GM21381 (cell line): ENCODE results near the gene RPS6KB1.
"Not testable (repeated sequence)": the region's sequence is repeated elsewhere in the genome, so short reads cannot be mapped to it uniquely, and the experiment has no call there.

ENCODE experiments used
- ATAC-seq: cut with Tn5 transposase; IDR thresholded peaks from one replicate; pipeline ENCODE4 v1.9.1; 2021; ENCODE audit warnings: mild to moderate bottlenecking, moderate library complexity; ENCODE audit not compliant: unreplicated experiment

RPS6KB1 gene

GRCh38 chr17:59892924-59893675 is at the start of gene RPS6KB1, which contains the start of gene TUBD1:
RPS6KB1 (plus strand) TSS chr17:59893121; CDS start chr17:59893185, 64 bp downstream.
TUBD1 (minus strand) TSS chr17:59892943; CDS start chr17:59891002, 1,941 bp downstream.
- peak; percentile 86 for ATAC-seq

GRCh38 chr17:59844884-59845594 is 47.9 kb upstream of the RPS6KB1 start:
- ATAC-seq, result no peak

GRCh38 chr17:59845595-59846393 is 47.1 kb upstream of the RPS6KB1 start:
- ATAC-seq, result no peak

GRCh38 chr17:59846394-59847165 is 46.3 kb upstream of the RPS6KB1 start:
- ATAC-seq, result peak; percentile 36

GRCh38 chr17:59848385-59848668 is 44.6 kb upstream of the RPS6KB1 start:
- ATAC-seq, result no peak

- ATAC-seq, result no peak
These were observed 44.1 kb upstream of the RPS6KB1 start for GRCh38 chr17:59848778-59849177.

- ATAC-seq, result not testable (repeated sequence)
These were observed 42.6 kb upstream of the RPS6KB1 start for GRCh38 chr17:59850311-59850710.

- ATAC-seq, result no peak
These were observed 41.2 kb upstream of the RPS6KB1 start for GRCh38 chr17:59851439-59852375.

- ATAC-seq, result not testable (repeated sequence)
These were observed 40.1 kb upstream of the RPS6KB1 start for GRCh38 chr17:59852847-59853167.

GRCh38 chr17:59853168-59853918 is 39.6 kb upstream of the RPS6KB1 start:
- ATAC-seq, result no peak

- not testable (repeated sequence) for ATAC-seq
These were observed 38.8 kb upstream of the RPS6KB1 start for GRCh38 chr17:59853919-59854729.

GRCh38 chr17:59856859-59857794 is 35.8 kb upstream of the RPS6KB1 start:
- no peak for ATAC-seq

GRCh38 chr17:59858167-59858816 is 34.6 kb upstream of the RPS6KB1 start:
- no peak for ATAC-seq

GRCh38 chr17:59858932-59859331 is 34.0 kb upstream of the RPS6KB1 start:
- no peak for ATAC-seq

- ATAC-seq, result no peak
These were observed 33.4 kb upstream of the RPS6KB1 start for GRCh38 chr17:59859444-59860025.

- no peak for ATAC-seq
These were observed 29.3 kb upstream of the RPS6KB1 start for GRCh38 chr17:59863616-59864015.

GRCh38 chr17:59869941-59870218 is 23.0 kb upstream of the RPS6KB1 start:
- ATAC-seq, result no peak
